ENCODE results near the gene SCN3A. TPM values are rescaled to one million over a fixed set of nuclear protein-coding genes. Genes with fewer than 3 reads are reported as not detected.

Gene SCN3A
- total and polyA plus RNA-seq, 2 of the 13 experiments (the other 11 are each of a cell fraction or from before 2014, with no cell fraction given): not detected

- Histone ChIP-seq H4K20me1 (ENCODE audit: insufficient read depth, low read length) (no peaks in the 10 kb centered on the region), H3K36me3 (replicated peaks in 1 of 2; ENCODE audit: control insufficient read depth in 1 of 2, insufficient read depth in 2 of 2, low read length in 2 of 2) (no peaks in the 10 kb centered on the region), H3K9me3 (ENCODE audit: low read length) (no peaks in the 10 kb centered on the region), H3K27me3 (ENCODE audit: control insufficient read depth in 1 of 2, insufficient read depth in 2 of 2, low read length in 2 of 2) (no peaks in the 10 kb centered on the region), H3K4me1 (ENCODE audit: insufficient read depth, low read length) (no peaks in the 10 kb centered on the region), H3K9ac (ENCODE audit: insufficient read depth, low read depth, low read length) (no peak overlapping the region), H3K4me2 (ENCODE audit: low read depth, low read length) (no peak overlapping the region), H3K79me2 (ENCODE audit: insufficient read depth, low read length) (no peaks in the 10 kb centered on the region), H3K4me3 (replicated peaks in 1 of 3; ENCODE audit: insufficient read depth in 1 of 3, low read depth in 2 of 3, low read length in 3 of 3) (no peak overlapping the region), H2AFZ (ENCODE audit: low read length) (no peak overlapping the region), H3K27ac (ENCODE audit: extremely low read length, insufficient read depth, low read length) (no peak overlapping the region)
- BruUV-seq (replicated peaks): no TSS peak
- ChIA-PET POLR2A (no interaction called here), CTCF (ENCODE audit: low intra/inter-chr PET ratio, low total read pairs) (no interaction called here)
- under 1% methylated on average over 4 of the region's 4 CpGs for WGBS (ENCODE audit: low lambda C conversion rate)
- in situ Hi-C loops (cut with HindIII; ENCODE audit: extremely low pct_ligation_motif_present, low pct_unique_long_range_greater_than_20kb): no loop called here
- intact Hi-C loops (cut with micrococcal nuclease; ENCODE audit: unreplicated experiment): no loop called here
- ATAC-seq (no peak), FAIRE-seq (no peak), DNase-seq (ENCODE audit: low spot score) (no peak)
- no peak for TF ChIP-seq XBP1 (CRISPR knock-in tag; IDR thresholded peaks at IDR 0.05)
- no peak for TF ChIP-seq IKZF1 (IDR thresholded peaks at IDR 0.05)
- TF ChIP-seq TOE1 (CRISPR knock-in tag; IDR thresholded peaks at IDR 0.05): no peak
- no peak for TF ChIP-seq FOSL2 (CRISPR knock-in tag; IDR thresholded peaks at IDR 0.05)
- no peak for TF ChIP-seq ZBTB34 (CRISPR knock-in tag; IDR thresholded peaks at IDR 0.05)
- no peak for TF ChIP-seq TBX2 (CRISPR knock-in tag; IDR thresholded peaks at IDR 0.05; ENCODE audit: borderline replicate concordance)
- TF ChIP-seq BCLAF1 (IDR thresholded peaks at IDR 0.05): no peak
- no peak for TF ChIP-seq ZNF343 (CRISPR knock-in tag; IDR thresholded peaks at IDR 0.05)
These were observed 56.4 kb downstream of the SCN3A start for GRCh38 chr2:165147186-165148045.

All from HepG2 (cell line).